Activated CD4-positive, alpha-beta T cell treated with anti-CD3 and anti-CD28 coated beads for 4 hours (primary cell): ENCODE measurements around the gene RRAD.
"Not testable (repeated sequence)": the region's sequence is repeated elsewhere in the genome, so short reads cannot be mapped to it uniquely, and the experiment has no call there.

Source experiments
- DNase-seq, 2 donors: peaks; one replicate each; pipeline ENCODE4 v3.0.0-alpha.2; 2020

RRAD gene, protein sequence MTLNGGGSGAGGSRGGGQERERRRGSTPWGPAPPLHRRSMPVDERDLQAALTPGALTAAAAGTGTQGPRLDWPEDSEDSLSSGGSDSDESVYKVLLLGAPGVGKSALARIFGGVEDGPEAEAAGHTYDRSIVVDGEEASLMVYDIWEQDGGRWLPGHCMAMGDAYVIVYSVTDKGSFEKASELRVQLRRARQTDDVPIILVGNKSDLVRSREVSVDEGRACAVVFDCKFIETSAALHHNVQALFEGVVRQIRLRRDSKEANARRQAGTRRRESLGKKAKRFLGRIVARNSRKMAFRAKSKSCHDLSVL

DNA sequence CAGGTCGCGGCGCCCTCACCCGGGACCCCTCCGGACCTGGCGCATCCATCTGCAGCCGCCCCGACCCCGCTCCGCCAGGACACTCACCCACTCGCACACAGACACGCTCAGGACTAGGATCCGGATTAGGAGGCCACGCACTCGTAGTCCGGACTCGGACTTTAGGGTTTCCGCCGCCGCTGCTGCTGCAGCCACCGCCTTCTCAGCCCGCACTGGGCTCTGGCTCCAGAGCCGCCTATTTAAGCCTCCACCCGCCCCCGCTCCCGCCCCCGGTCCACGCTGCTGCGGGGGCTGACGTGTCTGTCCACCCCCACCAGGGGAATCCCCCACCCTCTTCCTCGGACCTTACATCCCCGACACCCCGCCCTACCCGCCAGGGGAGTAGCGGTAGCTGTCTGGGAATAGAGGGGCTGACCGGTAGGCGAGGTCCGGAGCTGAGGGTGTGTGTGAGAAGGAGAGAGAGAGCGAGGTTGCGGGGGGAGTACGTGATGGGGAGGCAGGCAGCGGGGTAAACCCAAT, at the start of gene RRAD:
Gene RRAD (minus strand): TSS at position 214 of the 519 bp plus-strand sequence. CDS start 356 bp downstream, outside the sequence.
- DNase-seq: peak; percentile 34 to 48

DNA sequence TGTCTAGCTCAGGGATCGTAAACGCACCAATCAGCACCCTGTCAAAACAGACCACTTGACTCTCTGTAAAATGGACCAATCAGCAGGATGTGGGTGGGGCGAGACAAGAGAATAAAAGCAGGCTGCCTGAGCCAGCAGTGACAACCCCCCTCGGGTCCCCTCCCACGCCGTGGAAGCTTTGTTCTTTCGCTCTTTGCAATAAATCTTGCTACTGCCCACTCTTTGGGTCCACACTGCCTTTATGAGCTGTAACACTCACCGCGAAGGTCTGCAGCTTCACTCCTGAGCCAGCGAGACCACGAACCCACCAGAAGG, 49.6 kb upstream of the RRAD start:
- DNase-seq: peak; percentile 43 to 53

DNA sequence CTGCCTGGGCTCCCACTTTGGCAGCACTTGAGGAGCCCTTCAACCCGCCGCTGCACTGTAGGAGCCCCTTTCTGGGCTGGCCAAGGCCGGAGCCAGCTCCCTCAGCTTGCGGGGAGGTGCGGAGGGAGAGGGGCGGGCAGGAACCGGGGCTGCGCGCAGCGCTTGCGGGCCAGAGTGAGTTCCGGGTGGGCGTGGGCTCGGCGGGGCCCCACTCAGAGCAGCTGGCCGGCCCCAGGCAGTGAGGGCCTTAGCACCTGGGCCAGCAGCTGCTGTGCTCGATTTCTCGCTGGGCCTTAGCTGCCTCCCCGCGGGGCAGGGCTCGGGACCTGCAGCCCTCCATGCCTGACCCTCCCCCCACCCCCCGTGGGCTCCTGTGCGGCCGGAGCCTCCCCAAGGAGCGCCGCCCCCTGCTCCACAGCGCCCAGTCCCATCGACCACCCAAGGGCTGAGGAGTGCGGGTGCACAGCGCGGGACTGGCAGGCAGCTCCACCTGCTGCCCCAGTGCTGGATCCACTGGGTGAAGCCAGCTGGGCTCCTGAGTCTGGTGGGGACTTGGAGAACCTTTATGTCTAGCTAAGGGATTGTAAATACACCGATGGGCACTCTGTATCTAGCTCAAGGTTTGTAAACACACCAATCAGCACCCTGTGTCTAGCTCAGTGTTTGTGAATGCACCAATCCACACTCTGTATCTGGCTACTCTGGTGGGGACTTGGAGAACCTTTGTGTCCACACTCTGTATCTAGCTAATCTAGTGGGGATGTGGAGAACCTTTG, 49.0 kb upstream of the RRAD start:
- not testable (repeated sequence) for DNase-seq

DNA sequence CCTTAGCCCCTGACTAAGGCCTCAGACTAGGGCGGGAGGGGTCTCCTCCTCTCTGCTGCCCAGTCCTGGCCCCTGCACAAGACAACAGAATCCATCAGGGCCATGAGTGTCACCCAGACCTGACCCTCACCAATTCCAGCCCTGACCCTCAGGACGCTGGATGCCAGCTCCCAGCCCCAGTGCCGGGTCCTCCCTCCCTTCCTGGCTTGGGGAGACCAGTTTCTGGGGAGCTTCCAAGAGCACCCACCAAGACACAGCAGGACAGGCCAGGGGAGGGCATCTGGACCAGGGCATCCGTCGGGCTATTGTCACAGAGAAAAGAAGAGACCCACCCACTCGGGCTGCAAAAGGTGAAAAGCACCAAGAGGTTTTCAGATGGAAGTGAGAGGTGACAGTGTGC, 48.4 kb upstream of the RRAD start:
- no peak for DNase-seq

DNA sequence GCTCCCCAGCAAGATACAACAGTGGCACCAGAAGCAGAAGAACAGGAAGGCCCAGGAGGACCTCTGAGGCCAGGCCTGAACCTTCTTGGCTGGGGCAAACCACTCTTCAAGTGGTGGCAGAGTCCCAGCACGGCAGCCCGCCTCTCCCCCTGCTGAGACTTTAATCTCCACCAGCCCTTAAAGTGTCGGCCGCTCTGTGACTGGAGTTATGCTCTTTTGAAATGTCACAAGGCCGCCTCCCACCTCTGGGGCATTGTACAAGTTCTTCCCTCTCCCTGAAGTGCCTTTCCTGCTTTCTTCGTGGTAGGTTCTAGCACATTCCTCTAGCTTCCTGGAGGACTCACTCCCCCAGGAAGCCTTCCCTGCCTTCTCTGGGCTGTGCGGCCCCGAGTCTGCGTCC, 47.6 kb upstream of the RRAD start:
- DNase-seq: no peak

DNA sequence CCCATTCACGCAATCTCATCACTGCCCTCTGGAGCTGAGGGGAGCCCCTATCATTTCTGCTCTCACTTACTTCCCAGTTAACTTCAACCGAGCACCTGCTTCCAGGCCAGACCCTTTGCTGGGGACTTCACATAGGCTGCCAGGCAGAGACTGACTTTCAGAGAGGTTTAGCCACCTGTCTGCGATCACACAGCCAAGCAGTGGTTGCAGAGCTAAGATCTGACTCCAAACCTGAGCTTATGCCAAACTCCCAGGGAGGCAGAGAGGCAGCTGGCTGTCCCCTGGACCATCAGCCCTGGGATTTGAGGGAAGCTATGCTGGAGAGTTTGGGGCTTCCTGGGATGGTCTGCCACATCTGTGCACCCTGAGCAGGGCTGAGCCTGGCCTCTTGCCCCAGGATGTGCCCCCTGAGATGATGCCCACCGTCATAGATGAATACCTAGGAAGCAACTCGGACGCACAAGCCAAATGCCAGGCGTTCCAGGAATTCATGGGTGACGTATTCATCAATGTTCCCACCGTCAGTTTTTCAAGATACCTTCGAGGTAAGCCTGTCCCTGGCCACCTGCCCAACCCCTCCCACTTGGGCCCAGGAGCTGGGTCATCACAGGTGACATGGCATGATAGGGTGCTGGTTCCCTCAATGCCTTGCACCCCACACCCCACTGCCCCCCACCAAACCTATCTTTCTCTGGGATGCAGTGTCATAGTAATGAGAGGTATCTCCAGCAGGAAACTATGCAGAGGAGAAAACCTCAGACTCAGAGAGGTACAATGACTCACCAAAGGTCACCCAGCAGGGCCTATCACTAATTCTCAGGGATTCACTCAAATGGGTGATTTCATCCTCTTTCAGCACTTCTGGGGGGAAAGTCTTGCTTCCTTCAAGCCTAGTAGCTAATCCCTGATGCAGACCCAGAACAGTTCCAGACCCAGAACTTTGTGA, 45.7 kb upstream of the RRAD start:
- DNase-seq: no peak

DNA sequence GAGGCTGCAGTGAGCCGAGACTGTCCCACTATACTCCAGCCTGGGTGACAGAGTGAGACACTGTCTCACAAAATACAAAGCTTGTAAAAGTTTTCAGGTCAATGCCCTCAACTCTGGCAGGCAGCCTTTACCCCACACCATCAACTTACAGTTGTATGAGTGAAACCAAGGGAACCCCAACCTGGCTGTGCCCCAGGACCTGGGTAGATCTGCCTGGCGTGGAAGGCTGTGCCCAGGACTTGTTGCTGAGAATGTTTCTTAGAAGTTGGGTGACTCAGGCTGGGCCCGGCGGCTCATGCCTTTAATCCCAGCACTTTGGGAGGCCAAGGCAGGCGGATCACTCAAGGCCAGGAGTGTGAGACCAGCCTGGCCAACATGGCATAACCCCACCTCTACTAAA, 43.5 kb upstream of the RRAD start:
- DNase-seq: no peak

DNA sequence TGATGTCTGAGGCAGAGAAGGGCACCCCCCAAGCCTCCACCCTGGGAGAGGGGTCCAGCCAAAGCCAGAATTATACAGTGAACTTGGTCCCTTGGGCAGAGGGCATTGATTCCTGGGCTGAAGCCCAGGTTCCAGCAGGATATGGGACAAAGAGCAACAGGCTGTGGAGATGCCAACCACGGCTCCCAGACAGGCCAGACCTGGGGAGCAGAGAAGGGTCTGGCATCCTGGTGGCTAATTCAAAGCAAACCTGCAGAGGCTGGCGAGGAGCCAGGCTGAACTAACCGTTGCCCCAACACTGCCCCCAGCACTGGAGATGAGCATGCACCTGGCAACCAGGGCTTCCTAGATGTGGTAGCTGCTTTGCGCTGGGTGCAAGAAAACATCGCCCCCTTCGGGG, 38.7 kb upstream of the RRAD start:
- no peak for DNase-seq

DNA sequence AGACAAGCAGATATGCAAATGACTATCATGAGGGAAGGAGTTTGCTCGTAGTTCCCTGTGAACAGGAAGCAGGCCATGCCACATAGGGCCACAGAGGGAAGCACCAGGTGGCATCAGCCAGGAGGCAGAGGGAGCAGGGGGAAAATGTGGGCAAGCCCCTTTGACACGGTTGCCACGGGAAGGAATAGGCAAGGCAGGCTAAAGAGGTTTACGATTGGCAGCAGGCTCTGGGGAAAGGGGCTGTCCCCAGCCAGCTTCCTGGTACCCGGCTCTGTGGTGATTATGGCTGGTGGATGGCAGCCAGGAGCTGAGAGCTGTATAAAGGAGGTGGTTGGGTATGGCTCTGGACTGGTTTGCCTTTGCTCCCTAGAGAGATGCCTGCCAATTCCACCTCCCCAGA, 36.6 kb upstream of the RRAD start:
- DNase-seq: no peak

DNA sequence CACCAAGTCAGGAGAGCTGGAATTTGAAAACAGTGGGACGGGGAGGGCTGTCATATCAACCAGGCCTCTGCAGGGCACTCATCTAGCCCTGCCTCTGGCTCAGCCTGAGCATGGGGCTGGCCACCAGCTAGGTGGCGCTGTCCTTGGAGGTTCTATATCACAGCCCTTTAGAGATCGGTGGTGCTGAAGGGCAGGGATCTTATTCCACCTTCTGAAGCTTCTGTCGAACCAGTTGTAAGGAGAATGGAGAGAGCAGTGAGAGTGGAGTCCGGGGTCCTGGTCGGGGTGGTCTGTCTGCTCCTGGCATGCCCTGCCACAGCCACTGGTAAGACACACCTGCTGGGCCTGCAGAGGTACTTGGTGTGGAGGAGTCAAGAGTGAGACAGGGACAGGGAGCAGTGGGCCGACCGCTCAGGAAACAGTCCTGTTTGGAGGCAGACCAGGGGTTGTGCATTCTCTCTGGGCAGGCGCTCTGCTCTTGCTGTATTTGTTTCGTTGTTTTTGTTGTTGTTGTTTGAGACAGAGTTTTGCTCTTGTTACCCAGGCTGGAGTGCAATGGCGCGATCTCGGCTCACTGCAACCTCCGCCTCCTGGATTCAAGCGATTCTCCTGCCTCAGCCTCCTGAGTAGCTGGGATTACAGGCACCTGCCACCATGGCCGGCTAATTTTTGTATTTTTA, 35.9 kb upstream of the RRAD start, which contains the start of gene CES3:
Gene CES3 (plus strand): TSS at position 202 of the 680 bp plus-strand sequence. CDS start 42 bp downstream, at position 244.
- DNase-seq: peak; percentile 33 to 54

DNA sequence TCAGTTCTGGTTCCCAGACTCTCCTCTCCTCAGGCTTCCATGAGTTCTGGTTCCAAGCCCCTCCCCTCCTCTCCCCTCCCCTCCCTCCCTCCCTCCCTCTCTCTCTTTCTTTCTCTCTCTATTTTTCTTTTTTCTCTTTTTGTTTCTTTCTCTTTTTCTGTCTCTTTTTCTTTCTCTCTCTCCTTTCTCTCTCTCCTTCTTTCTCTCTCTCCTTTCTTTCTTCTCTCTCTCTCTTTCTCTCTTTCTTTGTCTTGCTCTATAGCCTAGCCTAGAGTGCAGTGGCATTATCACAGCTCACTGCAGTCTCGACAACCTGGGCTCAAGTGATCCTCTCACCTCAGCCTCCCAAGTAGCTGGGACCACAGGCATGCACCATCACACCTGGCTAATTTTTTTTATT, 34.9 kb upstream of the RRAD start:
- DNase-seq: no peak

DNA sequence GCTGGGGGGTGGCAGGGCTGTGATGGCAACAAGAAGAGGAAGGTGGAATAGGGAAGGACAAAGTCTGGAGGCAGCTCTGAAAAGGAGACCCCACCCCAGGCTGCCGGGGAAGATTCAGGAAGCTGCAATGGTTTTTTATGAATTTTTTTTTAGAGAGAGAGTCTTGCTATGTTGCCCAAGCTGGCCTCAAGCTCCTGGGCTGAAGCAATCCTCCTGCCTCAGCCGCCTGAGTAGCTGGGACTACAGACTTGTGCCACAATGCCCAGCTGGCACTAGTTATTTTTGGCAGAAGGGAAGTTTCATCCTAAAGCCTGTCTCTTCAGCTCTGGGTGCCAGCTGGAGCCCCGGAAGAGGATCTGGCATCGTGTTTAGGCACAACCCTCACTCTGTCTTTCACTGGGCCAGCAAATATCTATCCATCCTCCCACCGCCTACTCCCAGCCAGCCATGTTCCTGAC, 34.4 kb upstream of the RRAD start:
- no peak for DNase-seq

DNA sequence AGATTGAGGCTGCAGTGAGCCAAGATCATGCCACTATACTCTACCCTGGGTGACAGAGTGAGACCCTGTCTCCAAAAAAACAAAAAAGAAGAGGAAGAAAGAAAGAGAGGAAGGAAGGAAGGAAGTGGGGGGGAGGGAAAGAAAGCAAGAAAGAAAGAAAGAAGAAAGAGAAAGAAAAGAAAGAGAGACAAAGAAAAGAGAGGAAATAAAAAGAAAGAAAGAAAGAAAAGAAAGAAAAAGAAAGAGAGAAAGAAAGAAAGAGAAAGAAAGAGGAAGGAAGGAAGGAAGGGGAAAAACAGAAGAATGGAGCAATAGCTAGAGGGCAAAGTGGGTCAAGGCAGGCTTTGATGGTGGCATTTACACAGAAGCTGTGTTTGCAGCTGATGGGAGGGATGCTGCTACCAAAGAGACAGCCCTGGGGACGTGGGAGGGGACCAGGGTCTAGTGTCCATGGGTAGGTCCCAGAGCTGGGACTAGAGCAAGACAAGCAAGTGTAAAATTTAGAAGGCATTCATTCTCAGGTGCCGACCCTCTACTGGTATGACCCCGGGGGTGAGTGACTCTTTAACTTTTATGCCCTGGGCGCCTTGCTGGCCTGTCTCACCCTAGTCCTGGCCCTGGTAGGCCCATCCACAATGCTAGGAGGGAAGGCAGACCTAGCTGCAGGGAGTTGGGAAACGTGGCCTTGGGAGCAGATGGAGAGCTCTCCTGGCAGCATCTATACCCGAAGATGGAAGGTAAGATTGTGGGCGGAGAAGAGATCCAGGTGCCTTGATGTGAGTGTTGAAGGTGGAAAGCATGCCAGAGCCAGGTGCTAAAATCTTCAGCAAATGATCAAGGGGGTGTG, 33.7 kb upstream of the RRAD start:
- no peak for DNase-seq

DNA sequence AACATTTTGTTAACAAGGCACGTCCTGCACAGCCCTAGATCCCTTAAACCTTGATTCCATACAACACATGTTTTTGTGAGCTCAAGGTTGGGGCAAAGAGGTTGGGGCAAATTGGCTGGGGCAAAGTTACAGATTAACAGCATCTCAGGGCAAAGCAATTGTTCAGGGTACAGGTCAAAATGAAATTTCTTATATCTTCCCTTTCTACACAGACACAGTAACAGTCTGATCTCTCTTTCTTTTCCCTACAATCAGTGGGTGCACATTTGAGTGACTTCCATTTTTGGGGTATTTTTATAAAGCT, 30.8 kb upstream of the RRAD start:
- DNase-seq: not testable (repeated sequence)

DNA sequence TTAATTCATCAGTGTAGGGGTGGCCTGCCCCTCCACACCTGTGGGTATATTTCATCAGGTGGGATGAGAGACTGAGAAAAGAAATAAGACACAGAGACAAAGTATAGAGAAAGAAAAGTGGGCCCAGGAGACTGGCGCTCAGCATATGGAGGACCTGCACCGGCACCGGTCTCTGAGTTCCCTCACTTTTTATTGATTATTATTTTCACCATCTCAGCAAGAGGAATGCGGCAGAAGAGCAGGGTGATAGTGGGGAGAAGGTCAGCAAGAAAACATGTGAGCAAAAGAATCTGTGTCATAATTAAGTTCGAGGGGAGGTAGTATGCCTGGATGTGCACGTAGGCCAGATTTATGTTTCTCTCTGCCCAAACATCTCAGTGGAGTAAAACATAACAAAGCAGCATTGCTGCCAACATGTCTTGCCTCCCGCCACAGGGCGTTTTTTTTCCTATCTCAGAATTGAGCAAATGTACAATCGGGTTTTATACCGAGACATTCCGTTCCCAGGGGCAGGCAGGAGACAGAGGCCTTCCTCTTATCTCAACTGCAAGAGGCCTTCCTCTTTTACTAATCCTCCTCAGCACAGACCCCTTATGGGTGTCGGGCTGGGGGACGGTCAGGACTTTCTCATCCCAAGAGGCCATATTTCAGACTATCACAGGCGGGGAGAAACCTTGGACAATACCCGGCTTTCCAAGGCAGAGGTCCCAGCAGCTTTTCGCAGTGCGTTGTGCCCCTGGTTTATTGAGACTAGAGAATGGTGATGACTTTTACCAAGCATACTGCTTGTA, 30.2 kb upstream of the RRAD start:
- not testable (repeated sequence) for DNase-seq

DNA sequence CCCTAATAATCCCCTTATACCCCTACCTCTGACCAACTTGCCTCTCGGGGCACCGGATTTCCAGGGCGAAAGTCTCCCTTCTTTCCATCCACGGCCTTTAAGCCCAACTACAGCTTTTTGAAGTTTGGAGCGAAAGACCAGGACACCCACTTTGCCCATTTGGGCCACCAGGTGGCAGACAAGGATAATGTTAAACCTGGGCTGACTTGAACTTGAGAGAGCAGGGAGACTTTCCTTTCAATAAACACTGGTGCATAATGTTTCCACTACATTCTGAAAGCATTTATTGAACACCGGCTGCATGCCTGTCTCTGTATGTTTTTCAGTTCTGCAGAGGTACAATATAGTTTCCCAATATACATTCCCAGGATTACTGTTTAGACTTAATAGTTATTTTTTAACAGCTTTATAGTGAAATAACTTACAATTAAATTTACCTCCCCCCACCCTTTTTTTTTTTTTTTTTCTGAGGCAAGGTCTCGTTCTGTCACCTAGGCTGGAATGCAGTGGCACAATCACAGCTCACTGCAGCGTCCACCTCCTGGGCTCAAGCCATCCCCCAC, 28.8 kb upstream of the RRAD start:
- DNase-seq: peak; percentile 63 to 79

DNA sequence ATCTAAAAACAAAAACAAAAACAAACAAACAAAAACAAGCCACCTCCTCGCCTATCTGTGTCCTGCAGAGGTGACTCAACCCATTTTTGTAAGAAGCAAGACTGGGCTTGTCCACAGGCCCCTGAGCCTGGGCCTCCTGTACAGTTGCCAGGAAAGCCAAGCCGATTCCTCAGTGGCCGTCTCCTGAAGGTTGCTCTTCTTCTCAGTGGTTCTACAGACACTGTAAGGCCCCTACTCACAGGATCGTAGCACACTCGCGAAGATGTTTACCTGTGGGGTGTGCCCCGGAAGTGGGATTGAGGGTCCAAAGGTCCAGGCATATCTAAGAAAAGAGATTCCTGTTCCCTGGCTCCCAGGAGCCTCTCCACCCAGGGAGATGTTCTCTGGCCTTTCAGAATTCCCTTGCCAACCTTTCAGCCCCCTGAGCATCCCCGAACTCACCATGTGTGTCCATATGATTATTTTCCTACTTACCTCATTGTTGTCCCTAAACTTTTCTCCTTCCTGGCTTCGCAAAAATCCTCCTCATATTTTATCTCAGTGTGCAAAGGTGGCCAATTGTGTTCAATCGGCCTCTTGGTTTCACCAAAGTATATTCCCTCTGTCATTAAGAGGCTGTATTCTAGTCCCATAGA, 28.2 kb upstream of the RRAD start:
- DNase-seq: no peak

DNA sequence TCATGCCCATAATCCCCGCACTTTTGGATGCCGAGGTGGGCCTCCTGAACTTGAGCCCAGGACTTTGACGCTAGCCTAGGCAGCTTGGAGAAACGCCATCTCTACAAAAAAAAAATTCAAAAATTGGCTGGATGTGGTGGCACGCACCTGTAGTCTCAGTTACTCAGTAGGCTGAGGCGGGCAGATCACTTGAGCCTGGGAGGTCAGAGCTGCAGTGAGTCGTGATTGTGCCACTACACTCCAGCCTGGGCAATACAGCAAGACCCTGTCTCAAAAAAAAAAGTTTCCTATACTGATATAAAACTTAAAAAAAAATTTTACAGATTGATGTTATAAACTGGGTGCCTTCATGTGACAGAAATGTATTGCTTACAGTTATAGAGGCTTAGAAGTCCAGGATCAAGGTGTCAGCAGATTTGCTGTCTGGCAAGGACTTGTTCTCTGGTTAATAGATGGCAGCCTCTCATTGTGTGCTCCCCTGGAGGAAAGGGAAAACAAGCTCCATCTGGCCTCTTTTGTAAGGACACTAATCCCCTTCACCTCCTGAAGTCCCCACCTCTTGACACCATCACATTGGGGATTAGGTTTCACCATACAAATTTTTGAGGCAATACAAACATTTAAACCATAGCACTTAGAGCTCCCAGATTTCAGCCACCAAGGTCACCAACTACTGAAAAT, 27.2 kb upstream of the RRAD start:
- DNase-seq: no peak
